HG03439 (cell line): ENCODE data around the gene C21orf58.

Source experiments
- ATAC-seq: cut with Tn5 transposase; IDR thresholded peaks from one replicate; pipeline ENCODE4 v1.9.1; 2021; ENCODE audit warnings: mild to moderate bottlenecking, moderate library complexity; ENCODE audit not compliant: unreplicated experiment

The C21orf58 gene

DNA sequence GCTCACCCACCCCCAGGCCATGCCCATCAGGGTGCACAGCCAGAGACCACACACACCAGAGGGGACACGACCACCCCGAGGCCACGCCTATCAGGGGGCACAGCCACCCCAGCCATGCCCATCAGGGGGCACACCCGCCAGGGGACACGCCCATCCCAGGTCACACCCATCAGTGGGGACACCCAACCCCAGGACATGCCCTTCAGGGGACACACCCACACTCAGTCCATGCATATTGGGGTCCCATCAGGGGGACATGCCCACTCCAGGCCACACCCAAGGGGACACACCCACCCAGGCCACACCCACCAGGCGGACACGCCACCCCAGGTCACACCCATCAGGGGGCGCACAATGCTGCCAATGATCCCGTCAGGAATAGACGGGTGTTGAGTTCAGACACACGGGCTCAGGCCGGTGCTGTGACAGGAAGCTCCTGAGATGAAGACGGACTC is 59.0 kb downstream of the C21orf58 start:
- no peak for ATAC-seq

- no peak for ATAC-seq
Observed at GRCh38 chr21:46264046-46264689, 59.5 kb downstream of the C21orf58 start.

- no peak for ATAC-seq
Observed at GRCh38 chr21:46256501-46256994, 67.1 kb downstream of the C21orf58 start.

DNA sequence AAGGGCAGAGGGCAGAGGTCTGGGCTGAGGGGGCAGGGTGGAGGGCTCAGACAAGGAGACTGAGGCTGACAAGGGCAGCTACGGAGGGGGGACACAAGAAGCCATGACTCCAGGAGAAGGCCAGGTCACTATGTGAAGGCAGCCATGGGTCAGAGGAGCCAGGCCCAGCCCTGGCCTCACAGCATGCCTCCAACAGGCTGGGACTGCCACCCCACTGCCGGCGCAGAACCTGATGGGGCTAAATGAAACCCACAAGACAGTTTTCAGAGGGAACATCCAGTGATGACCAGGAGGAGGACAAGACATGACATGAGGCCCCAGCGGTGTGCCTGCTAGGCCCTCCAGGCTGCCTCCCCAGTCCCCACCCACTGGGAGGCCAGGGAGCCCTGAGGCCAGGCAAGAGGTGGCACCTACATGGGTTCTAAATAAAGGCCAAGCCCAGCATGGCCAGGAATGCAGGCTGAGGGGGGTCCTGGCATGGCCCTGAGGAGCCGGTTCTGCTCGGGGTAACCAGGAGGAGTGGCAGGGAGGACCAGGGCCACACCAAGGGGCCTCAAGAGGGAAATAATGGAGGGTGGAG is 67.8 kb downstream of the C21orf58 start:
- ATAC-seq: no peak

GRCh38 chr21:46255166-46255565 is 68.5 kb downstream of the C21orf58 start:
- ATAC-seq: no peak

DNA sequence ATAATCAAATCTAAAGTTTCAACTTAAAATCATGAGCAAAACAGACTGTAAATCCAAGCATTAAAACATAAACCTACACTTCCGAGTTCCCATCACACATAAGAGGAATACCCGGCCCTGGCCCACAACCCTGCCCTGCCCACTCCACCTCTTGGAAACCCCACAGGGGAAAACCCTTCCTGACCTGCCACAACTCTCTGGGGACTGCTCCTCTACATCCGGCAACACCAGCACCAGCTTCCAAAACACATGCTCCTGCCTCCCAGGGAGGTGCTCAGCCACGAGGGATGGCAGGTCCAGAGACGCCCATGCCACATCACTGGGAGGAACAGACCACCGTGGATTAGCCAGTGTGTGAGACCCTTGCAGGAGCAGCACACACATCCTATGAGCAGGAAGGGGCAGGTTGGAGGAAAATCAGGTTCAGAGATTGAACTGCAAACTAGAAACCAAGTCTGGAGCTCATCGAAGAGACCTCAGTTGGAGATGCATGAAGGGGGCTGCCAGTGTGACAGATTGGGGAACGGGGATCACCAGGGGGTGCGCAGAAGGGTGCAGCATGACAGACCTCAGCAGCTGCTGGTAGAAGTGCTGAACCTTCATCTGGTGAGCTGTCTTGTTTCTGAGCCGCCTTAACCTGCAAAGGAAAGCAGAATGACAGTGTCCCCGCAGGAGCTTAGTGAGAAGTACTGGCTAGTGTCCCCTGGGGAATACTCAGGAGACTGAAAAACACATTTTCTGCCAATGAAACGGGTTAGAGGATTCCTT is 69.3 kb downstream of the C21orf58 start:
- ATAC-seq: no peak

GRCh38 chr21:46253610-46254124 is 70.0 kb downstream of the C21orf58 start:
- peak; percentile 44 for ATAC-seq

GRCh38 chr21:46252840-46253239 is 70.8 kb downstream of the C21orf58 start:
- ATAC-seq: no peak
